GM19452 (cell line): ENCODE data around the gene ZNF783.
"Not testable (repeated sequence)": the region's sequence is repeated elsewhere in the genome, so short reads cannot be mapped to it uniquely, and the experiment has no call there.

Experiments
- ATAC-seq: cut with Tn5 transposase; IDR thresholded peaks from one replicate; pipeline ENCODE4 v1.9.1; 2021; ENCODE audit not compliant: unreplicated experiment

Gene ZNF783

DNA sequence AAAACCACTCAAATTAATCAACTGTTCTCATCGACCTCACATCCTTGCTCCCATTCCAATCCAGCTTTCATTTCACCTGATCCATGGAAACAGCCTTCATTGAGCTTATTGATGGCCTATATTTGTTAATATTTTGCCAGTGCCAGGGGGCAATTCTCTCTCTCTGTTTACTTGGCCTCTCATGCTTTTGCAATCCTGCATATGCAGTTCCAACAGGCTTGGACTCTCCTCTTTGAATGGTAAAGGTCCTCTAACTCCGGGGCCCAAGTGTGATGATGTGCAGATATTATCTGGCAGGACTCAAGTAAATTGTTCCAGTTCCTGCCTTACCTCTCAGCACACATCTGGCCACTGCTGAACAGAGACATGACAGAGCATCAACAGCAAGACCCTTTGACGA lies 67.3 kb downstream of the ZNF783 start:
- ATAC-seq: no peak

DNA sequence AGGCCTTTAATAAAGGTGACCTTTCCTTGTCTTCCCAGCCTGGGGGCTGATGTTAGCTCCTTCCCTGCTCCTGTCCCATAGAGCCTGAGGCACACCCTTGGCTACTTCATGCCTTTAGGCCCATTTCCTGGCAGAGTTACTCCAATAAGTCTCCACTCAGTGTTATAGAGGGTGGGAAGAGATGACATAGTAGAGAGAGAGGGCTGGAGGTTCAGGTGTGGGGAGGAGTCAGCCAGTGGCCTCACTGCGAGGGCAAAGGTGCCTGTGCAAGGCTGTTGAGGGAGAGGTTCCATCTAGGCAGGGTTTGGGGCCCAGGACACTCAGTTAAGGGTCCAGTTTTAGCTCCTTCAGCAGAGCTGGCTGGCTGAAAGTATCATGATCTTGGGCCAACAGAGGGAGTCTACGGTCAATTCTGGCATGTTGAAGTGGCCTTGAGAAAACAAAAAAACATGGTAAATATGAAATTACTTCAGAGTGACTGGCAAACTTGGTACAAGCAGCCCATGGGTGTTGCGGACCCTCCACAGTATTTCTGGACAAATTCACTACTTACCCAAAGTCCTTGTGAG lies 67.9 kb downstream of the ZNF783 start:
- ATAC-seq: no peak

DNA sequence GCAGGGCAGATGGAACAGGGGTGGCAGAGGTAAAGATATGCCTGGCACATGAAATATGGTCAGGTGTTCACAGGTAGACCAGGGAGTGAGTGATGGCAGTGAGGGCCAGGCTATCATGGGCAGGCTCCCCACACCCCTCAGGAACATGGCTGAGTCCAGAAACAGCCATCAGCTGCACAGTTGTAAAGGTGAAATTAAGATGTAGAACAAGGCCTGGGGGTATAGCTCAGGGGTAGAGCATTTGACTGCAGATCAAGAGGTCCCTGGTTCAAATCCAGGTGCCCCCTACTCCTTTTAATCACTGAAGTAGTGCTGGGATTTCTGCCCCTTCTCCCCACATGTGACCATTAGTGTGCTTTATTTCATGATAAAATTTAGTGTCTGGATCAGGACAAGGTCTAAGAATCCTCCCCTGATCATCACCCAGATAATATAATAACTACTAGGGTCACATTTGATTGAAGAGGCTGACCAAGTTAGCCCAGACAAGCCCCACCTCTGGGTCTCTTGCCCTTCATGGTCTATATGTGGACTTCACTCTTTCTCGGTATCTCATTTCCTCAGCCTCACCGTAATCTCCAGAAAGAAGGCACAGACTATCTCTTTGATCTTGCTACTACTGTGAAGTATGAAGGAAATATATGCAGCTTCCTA lies 69.0 kb downstream of the ZNF783 start:
- ATAC-seq: no peak

DNA sequence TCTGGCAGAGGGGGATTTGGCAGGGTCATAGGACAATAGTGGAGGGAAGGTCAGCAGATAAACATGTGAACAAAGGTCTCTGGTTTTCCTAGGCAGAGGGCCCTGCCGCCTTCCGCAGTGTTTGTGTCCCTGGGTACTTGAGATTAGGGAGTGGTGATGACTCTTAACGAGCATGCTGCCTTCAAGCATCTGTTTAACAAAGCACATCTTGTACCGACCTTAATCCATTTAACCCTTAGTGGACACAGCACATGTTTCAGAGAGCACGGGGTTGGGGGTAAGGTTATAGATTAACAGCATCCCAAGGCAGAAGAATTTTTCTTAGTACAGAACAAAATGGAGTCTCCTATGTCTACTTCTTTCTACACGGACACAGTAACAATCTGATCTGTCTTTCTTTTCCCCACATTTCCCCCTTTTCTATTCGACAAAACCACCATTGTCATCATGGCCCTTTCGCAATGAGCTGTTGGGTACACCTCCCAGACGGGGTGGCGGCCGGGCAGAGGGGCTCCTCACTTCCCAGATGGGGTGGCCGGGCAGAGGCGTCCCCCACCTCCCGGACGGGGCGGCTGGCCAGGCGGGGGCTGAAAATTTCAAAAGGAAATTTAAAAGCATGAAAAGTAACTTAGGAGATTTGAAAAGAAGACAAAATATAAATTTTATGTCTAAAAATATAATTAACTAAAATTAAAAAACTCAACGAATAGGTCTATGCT lies 70.8 kb downstream of the ZNF783 start:
- not testable (repeated sequence) for ATAC-seq

DNA sequence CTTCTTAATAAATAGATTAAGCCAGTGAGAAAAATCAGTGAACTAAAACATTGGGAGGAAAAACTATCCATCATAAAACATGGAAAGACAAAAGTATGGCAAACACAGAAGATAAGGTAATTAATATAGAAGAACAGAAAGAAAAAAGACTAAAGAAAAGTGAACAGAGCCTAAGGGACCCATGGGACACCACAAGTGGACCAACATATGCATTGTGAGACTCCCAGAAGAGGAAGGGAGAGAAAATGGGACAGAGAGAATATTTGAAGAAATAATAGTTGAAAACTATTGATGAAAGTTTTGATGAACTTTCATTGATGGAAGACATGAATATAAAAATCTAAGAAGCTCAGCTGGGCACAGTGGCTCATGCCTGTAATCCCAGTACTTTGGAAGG lies 71.3 kb downstream of the ZNF783 start:
- no peak for ATAC-seq

DNA sequence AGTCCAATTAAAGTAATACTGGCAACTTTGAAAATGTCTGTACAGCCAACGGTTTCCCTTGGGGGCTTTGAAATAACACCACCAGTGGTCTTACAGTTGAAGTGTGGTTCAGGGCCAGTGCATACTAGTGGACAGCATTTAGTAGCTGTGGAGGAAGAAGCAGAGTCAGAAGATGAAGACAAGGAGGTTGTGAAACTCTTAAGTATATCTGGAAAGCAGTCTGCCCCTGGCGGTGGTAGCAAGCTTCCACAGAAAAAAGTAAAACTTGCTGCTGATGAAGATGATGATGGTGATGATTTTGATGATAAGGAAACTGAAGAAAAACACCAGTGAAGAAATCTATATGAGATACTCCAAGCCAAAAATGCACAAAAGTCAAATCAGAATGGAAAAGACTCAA lies 72.2 kb downstream of the ZNF783 start:
- ATAC-seq: no peak
